ENCODE data around the gene KLHL1. TPM values are rescaled to one million over a fixed set of nuclear protein-coding genes. Genes with fewer than 3 reads are reported as not detected.
A peak's percentile ranks its signal among the peaks of the same experiment; 100 is the strongest.

KLHL1 gene
- total RNA-seq, 1 experiment from 2014 or later, result not detected

GRCh38 chr13:69872321-69873047, 235.8 kb downstream of the KLHL1 start:
- no peak for DNase-seq (ENCODE audit: low read depth)

GRCh38 chr13:69866555-69866954, 241.7 kb downstream of the KLHL1 start:
- no peak for DNase-seq (ENCODE audit: low read depth)

GRCh38 chr13:69857183-69857821, 250.9 kb downstream of the KLHL1 start:
- peak; percentile 14 for DNase-seq (ENCODE audit: low read depth)

- no peak for DNase-seq (ENCODE audit: low read depth)
These were observed 251.9 kb downstream of the KLHL1 start for GRCh38 chr13:69856331-69856730.

- no peak for DNase-seq (ENCODE audit: low read depth)
These were observed 279.7 kb downstream of the KLHL1 start for GRCh38 chr13:69828527-69828926.

- no peak for DNase-seq (ENCODE audit: low read depth)
These were observed 288.1 kb downstream of the KLHL1 start for GRCh38 chr13:69820180-69820579.

- no peak for DNase-seq (ENCODE audit: low read depth)
These were observed 290.9 kb downstream of the KLHL1 start for GRCh38 chr13:69817333-69817869.

- DNase-seq (ENCODE audit: low read depth), result no peak
These were observed 299.1 kb downstream of the KLHL1 start for GRCh38 chr13:69809152-69809551.

- no peak for DNase-seq (ENCODE audit: low read depth)
These were observed 312.0 kb downstream of the KLHL1 start for GRCh38 chr13:69796256-69796655.

- no peak for DNase-seq (ENCODE audit: low read depth)
These were observed 314.3 kb downstream of the KLHL1 start for GRCh38 chr13:69793783-69794453.

GRCh38 chr13:69776937-69777336, 331.3 kb downstream of the KLHL1 start:
- no peak for DNase-seq (ENCODE audit: low read depth)

- DNase-seq (ENCODE audit: low read depth), result peak; percentile 0
These were observed 338.6 kb downstream of the KLHL1 start for GRCh38 chr13:69769608-69770007.

- no peak for DNase-seq (ENCODE audit: low read depth)
These were observed 346.7 kb downstream of the KLHL1 start for GRCh38 chr13:69761581-69761980.

- DNase-seq (ENCODE audit: low read depth), result no peak
These were observed 353.2 kb downstream of the KLHL1 start for GRCh38 chr13:69755101-69755500.

GRCh38 chr13:69751259-69751658, 357.0 kb downstream of the KLHL1 start:
- no peak for DNase-seq (ENCODE audit: low read depth)

- no peak for DNase-seq (ENCODE audit: low read depth)
These were observed 370.9 kb downstream of the KLHL1 start for GRCh38 chr13:69737129-69737935.

- no peak for DNase-seq (ENCODE audit: low read depth)
These were observed 386.6 kb downstream of the KLHL1 start for GRCh38 chr13:69721631-69722030.

- DNase-seq (ENCODE audit: low read depth), result no peak
These were observed 387.8 kb downstream of the KLHL1 start for GRCh38 chr13:69720278-69720983.

- no peak for DNase-seq (ENCODE audit: low read depth)
These were observed 401.4 kb downstream of the KLHL1 start for GRCh38 chr13:69706807-69707206.

GRCh38 chr13:69704311-69704710, 403.9 kb downstream of the KLHL1 start:
- DNase-seq (ENCODE audit: low read depth), result no peak

- DNase-seq (ENCODE audit: low read depth), result no peak
These were observed 417.3 kb downstream of the KLHL1 start for GRCh38 chr13:69690999-69691398.

Data from M059J (cell line).